Skin epidermis (tissue), 12 donors: Measurements from ENCODE around the gene RAB31.

Experiments used
- H3K27ac ChIP-seq, 21 experiments: fragments of 200-600 bp; sonication (generic) in 11 of 21; one replicate each; pipeline ENCODE4 v1.5.0; 2020; ENCODE audit warnings: mild to moderate bottlenecking in 3 of 21, inconsistent platforms in 2 of 21, moderate library complexity in 2 of 21
- H3K4me3 ChIP-seq, 7 experiments: fragments of 200-600 bp; sonication (generic) in 2 of 7; one replicate each; pipeline ENCODE4 v1.5.0; 2020; ENCODE audit warnings: inconsistent platforms in 2 of 7, mild to moderate bottlenecking in 2 of 7, moderate library complexity in 1 of 7

The RAB31 gene

DNA sequence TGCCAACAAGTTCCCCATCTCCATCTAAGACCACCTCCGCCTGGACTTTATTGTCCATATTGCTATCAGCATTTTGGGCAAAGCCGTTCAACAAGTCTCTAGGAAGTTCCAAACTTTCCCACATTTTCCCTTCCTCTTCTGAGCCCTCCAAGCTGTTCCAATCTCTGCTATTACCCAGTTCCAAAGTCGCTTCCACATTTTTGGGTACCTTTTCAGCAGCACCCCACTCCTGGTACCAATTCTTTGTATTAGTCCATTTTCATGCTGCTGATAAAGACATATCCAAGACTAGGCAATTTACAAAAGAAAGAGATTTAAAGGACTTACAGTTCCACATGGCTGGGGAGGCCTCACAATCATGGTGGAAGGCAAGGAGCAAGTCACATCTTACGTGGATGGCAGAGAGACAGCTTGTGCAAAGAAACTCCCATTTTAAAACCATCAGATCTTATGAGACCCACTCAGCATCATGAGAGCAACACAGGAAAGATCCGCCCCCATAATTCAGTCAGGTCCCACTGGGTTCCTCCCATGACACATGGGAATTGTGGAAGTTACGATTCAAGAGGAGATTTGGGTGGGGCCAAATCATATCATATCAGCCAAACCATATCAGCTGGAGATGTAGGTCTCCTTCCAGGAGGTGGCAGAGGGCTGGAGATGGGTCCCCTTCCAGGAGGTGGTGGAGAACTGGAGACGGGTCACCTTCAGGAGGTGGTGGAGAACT lies 157.8 kb downstream of the RAB31 start:
- Histone ChIP-seq H3K27ac (no peak overlapping the region), H3K4me3 (no peak overlapping the region)

DNA sequence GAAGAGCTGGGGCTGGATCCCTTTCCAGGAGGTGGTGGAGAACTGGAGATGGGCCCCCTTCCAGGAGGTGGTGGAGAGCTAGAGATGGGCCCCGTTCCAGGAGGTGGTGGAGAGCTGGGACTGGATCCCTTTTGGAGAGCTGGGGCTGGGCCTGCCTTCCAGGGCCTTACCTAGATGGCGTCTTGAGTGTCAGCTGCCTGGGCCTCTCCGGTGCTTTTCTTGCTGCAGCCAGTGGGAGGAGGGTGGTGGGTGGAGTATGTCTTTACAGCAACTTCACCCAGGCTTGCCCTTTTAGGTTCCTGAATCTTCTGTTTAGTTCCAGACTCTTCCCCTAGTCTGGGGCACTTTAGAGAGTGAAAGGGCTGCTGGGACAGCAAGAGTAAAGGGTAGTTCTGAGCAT lies 158.5 kb downstream of the RAB31 start:
- Histone ChIP-seq H3K27ac (no peak overlapping the region), H3K4me3 (no peak overlapping the region)

DNA sequence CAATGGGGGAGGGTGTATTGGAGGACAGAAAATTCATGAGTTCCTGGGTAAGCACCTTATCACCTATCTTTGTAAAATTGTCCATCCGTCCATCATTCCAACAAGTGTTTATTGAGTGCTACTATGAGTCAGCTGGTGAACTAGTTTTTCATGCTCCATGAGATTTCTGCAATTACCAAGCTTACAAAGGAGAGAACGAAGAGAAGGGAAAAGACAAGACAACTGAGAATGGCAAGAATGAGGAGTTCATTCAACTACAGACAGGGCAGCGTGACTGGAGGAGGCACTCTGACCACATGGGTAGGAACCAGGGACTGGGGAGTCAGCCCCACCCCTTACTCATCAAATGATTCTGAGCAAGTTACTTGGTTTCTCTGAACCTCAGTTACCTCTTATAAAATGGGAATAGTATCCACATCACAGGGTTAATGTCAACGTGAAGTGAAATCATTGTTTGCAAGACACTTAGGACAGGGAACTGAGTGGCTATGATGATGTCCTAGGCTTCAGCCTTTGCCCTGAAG lies 159.0 kb downstream of the RAB31 start:
- peak overlapping the region in 2 of 21 experiments; percentile 12 to 31 for H3K27ac ChIP-seq
- H3K4me3 ChIP-seq = no peak overlapping the region

DNA sequence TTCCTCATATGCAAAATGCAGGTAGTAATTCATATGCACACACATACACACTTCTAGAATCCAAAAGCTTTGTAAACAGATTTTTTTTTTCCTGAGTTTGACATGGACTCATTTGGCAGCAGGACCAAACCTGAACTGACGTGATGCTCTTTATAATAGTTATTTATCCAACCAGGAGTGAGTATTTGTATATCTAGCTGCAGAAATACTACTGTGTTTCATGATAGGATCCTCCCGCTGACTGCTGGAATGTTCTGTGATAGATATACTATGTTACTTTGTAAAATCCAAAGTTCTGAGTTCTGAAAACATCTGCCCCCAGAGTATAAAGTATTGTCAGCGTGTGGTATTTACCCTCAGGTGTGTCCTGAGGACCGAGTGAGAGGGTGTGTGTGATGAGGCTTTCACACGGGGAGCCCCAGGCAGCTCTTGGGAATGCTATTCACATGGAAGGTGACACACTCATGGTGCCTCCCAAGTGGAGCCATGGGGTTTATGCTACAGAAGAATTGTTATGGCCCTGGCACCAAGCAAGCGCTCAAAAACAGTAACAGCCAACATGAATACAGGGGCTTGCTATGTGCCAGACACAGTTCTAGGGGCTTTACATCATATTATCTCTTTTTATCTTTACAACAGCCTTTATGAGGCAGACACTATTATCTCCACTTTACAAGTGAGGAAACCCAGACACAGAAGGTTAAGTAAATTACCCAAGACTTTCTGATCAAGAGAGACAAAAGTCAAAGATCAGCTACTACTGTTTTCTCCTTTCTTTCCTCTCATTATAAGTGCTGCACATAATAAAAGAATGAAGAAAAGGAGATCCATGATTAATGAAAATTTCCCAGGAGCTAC lies 161.0 kb downstream of the RAB31 start:
- no peak overlapping the region for H3K4me3 ChIP-seq
- peak overlapping the region in 1 of 21 experiments; percentile 19 for H3K27ac ChIP-seq

DNA sequence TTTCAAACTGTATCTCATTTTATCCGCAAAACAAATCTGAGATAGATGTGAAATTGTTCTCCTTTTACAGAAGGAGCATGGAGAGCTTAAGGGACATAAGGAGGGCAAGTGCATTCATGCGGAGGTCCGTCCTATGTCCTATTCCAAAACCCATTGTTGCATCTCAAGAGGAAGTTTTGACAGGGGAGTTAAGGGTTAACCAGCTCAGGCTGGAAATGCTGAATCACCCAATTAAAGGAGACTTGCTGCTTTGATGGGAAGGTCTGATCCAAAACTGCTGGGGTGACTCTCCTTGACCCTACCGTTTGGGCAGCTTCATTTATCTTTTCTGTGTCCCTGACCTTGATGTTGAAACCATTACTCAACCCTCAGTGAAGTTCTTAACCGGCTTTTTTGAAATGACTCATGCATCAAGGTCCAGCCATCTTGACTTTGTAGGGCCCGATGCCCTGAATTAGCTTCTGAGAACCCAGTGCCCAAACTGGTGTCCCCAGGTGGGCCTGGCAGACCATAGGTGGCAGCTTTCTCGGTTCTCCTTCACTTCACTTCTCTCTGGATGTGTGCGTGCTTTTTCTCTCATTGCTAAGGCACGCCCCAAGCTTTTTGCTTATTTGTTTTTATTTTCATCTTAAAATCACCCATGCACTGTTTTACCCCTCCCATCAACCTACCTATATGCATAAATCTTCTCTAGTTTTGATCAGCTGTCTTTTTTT lies 161.8 kb downstream of the RAB31 start:
- Histone ChIP-seq H3K4me3 (no peak overlapping the region), H3K27ac (peak overlapping the region in 3 of 21 experiments; percentile 8 to 55 (median 25))

DNA sequence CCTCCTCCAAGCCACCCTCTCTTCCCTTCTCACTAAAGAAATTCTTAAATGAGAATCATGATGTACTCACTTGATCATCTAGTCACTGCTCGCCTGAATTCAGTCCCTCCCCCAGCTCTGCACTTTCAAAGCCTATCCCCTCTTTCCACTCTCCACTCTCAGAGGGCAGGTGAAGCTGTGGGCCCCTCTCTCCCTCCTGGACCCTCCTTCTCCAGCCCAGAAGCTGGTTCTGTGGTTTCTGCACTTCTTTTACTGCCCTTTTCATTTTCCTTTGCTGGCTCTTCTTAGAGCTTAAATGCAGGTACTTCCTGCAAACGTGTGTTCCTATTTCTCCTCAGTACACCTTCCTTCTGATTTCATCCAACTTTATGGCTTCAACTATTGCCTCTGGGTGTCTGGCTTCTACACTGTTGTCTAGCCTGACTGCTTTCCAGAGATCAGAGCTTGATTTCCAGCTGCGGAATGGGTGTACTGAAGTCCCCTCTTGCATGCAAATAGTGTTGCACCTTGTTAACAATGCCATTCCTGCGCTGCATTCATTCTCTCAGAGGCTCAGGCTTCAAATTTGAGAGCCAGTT lies 162.4 kb downstream of the RAB31 start:
- Histone ChIP-seq H3K27ac (peak overlapping the region in 2 of 21 experiments; percentile 8 to 25), H3K4me3 (no peak overlapping the region)

DNA sequence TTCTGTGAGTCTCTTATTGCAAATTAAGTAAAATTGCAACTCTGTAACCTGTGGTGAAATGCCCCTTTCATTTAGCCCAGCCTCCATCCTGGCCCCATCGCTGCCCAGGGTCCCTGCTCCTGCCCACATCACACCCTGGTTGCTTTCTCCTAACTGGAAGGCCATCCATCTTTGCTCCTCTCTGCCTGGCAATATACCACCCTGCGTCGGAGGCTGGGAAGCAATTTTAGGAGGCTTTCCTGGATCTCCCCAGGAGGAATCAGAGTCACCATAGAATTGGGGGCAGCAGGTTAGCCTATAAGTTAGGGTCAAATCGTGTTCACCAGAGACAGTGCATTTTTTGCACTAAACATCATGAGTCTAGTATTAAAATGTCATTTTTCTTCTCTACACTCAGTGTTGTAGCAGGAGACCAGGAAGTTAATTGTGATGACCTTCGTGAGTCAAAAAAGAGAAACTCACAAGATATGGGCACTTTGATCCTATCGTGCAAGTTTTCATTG lies 163.2 kb downstream of the RAB31 start:
- no peak overlapping the region for H3K27ac ChIP-seq
- H3K4me3 ChIP-seq = no peak overlapping the region

DNA sequence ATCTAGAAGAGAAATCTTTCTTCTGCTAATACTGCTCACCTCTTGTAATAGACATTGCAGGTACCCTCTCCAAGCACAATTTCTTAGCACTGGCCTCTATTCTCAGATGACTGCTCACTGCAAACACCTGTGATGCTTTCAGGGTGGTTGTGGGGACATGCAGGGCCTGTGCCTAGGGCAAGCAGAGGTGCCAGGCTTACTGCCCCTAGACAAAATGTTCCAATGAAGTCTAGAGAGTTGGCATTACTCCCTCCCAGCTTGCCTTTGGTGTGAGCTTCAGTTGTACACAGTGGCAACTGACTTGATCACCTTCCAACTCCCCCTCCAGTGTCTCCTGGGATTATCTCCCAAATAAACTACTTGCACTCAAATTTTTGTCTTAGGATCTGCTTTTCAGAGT lies 164.7 kb downstream of the RAB31 start:
- no peak overlapping the region for H3K27ac ChIP-seq
- H3K4me3 ChIP-seq = no peak overlapping the region

DNA sequence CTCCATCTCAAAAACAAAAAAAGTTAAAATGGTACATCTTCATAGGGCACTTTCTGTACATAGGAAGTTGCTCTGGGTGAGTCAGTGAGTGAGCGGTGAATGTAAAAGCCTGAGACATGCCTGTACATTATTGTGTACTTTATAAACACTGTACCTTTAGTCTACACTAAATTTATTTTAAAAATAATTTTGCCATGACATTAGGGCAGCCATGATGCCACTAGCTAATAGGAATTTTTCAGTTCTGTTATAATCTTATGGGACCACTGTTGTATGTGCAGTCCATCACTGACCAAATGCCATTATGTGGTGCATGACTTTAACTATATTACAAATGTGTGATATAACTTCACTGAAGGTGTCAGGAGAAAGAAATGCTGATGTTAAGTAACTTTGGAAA lies 166.6 kb downstream of the RAB31 start:
- Histone ChIP-seq H3K4me3 (no peak overlapping the region), H3K27ac (no peak overlapping the region)

DNA sequence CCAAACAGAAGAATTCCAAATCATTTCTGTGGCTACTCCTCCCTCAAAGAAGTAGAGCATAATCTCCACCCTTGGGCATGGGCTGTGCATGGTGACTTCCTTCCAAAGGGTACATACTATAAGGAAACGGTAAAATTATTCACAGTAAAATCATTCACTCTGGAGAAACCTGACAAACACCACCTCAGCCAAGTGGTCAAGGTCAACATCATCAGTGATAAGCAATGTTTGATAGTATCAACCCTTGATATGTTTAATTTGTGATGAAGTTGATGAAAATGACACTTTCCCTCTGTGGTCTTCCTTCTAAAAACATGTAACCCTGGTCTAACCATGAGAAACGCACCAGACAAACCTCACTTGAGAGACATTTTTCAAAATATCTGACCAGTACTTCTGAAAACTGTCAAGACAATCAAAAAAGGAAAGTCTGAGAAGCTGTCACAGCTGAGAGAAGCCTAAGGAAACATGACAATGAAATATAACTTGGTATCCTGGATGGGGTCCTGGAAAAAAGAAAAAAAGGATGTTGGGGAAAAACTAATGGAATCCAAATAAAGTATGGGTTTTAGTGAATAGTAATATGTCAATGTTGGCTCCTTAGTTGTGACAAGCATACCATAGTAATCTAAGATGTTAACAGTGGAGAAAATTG lies 168.2 kb downstream of the RAB31 start:
- Histone ChIP-seq H3K27ac (peak overlapping the region in 9 of 21 experiments; percentile 8 to 59 (median 46)), H3K4me3 (no peak overlapping the region)

DNA sequence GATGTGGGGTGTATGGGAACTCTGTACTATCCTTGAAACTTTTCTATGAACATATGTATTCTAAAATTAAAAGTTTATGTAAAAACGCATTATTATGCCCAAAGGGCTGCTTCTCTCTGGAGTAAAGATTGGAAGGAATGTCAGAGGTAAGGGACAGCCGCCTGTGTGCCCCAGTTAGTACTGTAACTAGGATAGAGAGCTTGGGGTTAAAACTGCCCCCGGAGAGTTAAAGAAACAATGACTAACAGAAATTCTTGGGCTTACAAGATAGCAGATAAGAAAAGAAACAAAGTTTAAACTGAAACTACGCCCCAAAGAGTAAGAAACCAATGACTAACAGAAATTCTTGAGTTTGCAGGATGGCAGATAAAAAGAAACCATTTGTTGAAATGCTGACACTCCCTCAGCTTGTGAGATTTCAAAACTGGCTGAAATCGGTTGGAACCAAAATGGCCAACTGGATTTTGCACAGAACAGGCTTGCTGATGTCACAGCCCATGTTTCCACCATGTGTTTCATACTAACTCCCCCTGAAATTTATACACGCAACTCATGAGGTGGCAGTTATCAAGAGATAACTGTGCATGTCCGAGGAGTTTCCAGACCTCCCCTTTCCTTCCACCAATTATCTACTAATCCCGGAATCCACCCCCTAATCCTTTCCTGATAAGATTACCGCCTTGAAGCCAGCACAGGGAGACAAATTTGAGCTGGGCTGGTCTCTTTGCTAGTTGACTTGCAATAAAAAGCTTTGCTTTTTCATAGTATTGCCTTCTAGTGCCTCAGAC lies 169.0 kb downstream of the RAB31 start:
- H3K4me3 ChIP-seq = peak overlapping the region in 1 of 7 experiments; percentile 8
- H3K27ac ChIP-seq = peak overlapping the region in 16 of 21 experiments; percentile 2 to 59 (median 40)

DNA sequence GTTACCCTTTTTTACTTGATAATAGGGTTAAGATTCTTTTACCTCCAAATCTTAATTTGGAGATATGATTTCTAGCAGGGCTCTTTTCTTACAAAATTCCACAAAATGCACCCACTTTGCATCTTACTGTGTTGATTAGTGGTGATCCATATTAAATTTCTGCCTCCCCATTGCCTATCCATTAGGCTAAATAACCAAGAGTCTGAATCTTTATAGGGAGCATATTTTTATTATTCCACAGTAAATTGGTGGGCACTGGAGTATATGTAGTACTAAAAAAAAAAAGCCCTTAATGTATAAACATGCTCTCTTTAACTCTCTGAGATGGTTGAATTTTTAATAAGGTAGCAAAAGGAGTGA lies 169.5 kb downstream of the RAB31 start:
- H3K4me3 ChIP-seq = no peak overlapping the region
- peak overlapping the region in 15 of 21 experiments; percentile 2 to 54 (median 38) for H3K27ac ChIP-seq

DNA sequence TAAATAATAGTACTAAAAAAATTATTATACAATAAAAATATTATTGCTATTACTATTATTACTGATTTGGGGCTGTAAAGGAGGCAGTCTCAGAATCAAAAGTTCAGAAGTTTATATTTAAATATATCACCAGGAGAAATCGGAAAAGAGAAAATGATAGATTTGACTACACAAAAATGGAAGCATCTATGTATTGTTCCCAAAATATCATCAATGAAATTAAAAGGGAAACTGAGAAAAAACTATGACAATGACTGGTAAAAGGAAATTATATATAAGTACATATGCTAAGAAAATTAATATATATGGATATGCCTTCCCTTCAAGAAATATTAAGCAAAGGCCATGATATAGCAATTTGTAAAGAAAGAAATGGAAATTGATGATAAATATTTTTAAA lies 170.0 kb downstream of the RAB31 start:
- no peak overlapping the region for H3K4me3 ChIP-seq
- no peak overlapping the region for H3K27ac ChIP-seq

DNA sequence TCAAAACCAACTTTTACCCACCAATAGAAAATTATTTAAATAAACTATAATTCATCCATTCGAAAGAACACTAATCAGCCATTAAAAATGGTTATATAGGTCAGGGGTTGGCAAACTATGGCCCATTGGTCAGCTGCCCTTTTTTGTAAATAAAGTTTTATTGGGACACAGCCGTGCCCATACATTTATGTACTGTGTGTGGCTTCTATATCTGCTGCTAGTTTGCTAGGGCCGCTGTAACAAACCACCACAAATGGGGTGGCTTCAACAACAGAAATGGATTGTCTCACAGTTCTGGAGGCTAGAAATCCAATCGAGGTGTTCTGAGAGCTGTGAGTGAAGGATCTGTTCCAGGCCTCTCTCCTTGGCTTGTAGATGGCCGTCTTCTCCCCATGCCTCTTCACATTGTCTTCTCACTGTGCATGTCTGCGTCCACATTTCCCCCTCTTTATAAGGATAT lies 170.7 kb downstream of the RAB31 start:
- Histone ChIP-seq H3K4me3 (no peak overlapping the region), H3K27ac (no peak overlapping the region)

DNA sequence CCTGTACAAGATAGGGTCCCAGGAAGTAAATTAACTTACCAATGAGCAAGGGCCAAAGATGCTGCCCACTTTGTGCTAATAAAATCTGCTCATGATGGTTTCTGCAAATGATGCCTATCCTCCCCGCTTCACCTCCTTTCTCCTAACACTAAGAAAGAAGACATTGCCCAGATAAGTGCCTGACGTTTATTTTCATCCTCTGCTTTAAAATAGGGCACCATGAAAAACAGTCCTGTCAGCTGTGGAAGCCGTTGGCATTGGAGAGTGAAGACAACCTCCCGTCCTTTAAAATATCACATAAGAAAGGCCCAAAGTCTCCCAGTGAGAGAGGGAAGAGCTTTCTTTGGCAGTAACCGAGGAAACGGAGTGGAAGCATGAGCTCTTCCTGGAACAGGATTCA lies 176.0 kb downstream of the RAB31 start:
- no peak overlapping the region for H3K27ac ChIP-seq
- no peak overlapping the region for H3K4me3 ChIP-seq

DNA sequence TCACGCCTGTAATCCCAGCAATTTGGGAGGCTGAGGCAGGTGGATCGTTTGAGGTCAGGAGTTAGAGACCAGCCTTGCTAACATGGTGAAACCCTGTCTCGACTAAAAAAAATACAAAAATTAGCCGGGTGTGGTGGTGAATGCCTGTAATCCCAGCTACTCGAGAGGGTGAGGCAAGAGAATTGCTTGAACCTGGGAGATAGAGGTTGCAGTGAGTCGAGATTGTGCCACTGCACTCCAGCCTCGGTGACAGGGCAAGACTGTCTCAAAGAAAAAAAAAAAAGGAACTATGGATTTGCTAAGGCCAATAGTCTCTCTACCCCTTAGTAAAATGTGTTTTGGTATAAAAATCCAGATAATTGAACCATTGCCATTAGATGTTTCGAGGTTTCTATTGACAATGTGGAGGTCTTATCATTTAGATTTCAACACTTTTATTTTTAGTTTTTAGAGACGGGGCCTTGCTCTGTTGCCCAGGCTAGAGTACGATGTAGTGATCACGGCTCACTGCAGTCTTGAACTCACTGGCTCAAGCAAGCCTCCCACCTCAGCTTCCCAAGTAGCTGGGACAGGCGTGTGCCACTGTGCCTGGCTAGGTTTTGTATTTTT lies 176.5 kb downstream of the RAB31 start:
- Histone ChIP-seq H3K4me3 (no peak overlapping the region), H3K27ac (no peak overlapping the region)

DNA sequence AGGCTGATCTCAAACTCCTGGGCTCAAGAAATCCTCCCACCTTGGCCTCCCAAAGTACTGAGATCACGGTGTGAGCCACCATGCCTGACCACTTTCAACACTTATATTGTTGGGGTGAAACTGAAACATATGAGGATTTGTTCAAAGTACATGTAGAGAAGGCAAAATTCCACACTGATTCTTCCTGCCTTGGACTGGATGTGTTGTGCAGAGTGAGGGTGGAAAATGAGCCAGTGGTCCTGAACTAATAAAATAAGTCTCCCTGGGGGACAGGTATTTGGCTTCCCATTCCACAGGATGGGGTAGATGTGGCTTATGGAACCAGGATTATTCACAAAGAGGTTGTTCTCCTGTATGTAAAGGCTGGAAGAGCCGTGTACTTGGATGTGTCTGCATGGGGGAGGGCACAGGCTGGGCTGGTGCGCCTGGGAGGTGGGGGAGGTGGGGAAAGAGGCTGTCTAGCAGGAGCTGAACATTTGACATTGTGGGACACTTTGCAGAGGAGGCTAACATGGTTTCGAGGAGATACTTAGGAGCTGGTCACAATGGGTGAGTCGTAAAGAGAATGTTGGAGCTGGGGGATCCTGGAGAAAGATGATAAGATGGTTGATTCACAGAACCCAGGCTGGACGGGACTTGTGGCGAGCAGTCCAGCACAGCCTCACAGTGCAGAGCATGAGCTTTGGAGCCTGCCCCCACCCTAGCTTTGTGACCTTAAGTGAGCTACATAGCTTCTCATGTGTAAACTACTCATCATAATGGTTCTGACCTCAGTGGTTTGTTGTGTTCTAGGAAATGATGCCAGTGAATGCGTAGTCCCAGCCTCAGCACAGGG lies 177.3 kb downstream of the RAB31 start, which contains the start of gene TXNDC2:
TXNDC2 (plus strand) TSS at position 804 of the 835 bp plus-strand sequence. CDS start 708 bp downstream, outside the sequence.
- H3K27ac ChIP-seq = no peak within 1 kb of the TSS
- H3K4me3 ChIP-seq = no peak within 1 kb of the TSS
